ENCODE results near the gene IL33.

IL33 gene

GRCh38 chr9:6302417-6302816 lies 86.8 kb downstream of the IL33 start:
- no peak for DNase-seq (ENCODE audit: low read depth in 2 of 2)

GRCh38 chr9:6304232-6304631 lies 88.6 kb downstream of the IL33 start:
- no peak for DNase-seq (ENCODE audit: low read depth in 2 of 2)

GRCh38 chr9:6305954-6306563 lies 90.5 kb downstream of the IL33 start:
- DNase-seq (ENCODE audit: low read depth in 2 of 2): no peak

Measured in stimulated activated CD4-positive, alpha-beta T cell treated with anti-CD3 and anti-CD28 coated beads, Interleukin-15, amount 100 ng/mL, for 48 hours (primary cell).